Adrenal gland (tissue), 5 donors: ENCODE results near the gene PRR5.

Source experiments
- CTCF ChIP-seq, 6 experiments: fragments of 450-650 bp in 4 of 6; fragments of 200-600 bp in 2 of 6; sonication (generic) in 1 of 6; IDR thresholded peaks; 1 replicate in 5 of 6; 2 replicates in 1 of 6; pipeline versions ENCODE4 v1.5.1 to v1.8.0; 2016 to 2021; ENCODE audit warnings: antibody characterized with exemption in 6 of 6, mild to moderate bottlenecking in 2 of 6, moderate library complexity in 1 of 6
- POLR2A ChIP-seq, 2 donors: fragments of 450-650 bp; IDR thresholded peaks; one replicate each; pipeline ENCODE4 v1.6.1; 2017; ENCODE audit warnings: antibody characterized with exemption in 2 of 2, mild to moderate bottlenecking in 2 of 2, moderate library complexity in 1 of 2
- donor health status: DM: no; HTN: no; CAD: no.

GRCh38 chr22:44684506-44685383, 17.3 kb upstream of the PRR5 start:
- TF ChIP-seq CTCF (IDR thresholded peaks at IDR 0.05) (peak; percentile 95 to 98 (median 96)), POLR2A (IDR thresholded peaks at IDR 0.05) (no peak)
